Activated naive CD8-positive, alpha-beta T cell (primary cell): ENCODE data around the gene TSSK6.

Source experiments
- H3K27ac Mint-ChIP-seq: one replicate; pipeline ENCODE4 v1.8.0; 2021; ENCODE audit warnings: mixed read lengths
- H3K27me3 Mint-ChIP-seq: one replicate; pipeline ENCODE4 v1.8.0; 2021; ENCODE audit warnings: mixed read lengths
- H3K36me3 Mint-ChIP-seq: one replicate; pipeline ENCODE4 v1.8.0; 2021; ENCODE audit warnings: mixed read lengths
- H3K4me1 Mint-ChIP-seq: one replicate; pipeline ENCODE4 v1.8.0; 2021; ENCODE audit warnings: low read depth, mixed read lengths
- H3K4me3 Mint-ChIP-seq: one replicate; pipeline ENCODE4 v1.8.0; 2021; ENCODE audit warnings: mild to moderate bottlenecking, mixed read lengths
- H3K9me3 Mint-ChIP-seq: one replicate; pipeline ENCODE4 v1.8.0; 2021; ENCODE audit warnings: low read depth, mixed read lengths

TSSK6 gene

DNA sequence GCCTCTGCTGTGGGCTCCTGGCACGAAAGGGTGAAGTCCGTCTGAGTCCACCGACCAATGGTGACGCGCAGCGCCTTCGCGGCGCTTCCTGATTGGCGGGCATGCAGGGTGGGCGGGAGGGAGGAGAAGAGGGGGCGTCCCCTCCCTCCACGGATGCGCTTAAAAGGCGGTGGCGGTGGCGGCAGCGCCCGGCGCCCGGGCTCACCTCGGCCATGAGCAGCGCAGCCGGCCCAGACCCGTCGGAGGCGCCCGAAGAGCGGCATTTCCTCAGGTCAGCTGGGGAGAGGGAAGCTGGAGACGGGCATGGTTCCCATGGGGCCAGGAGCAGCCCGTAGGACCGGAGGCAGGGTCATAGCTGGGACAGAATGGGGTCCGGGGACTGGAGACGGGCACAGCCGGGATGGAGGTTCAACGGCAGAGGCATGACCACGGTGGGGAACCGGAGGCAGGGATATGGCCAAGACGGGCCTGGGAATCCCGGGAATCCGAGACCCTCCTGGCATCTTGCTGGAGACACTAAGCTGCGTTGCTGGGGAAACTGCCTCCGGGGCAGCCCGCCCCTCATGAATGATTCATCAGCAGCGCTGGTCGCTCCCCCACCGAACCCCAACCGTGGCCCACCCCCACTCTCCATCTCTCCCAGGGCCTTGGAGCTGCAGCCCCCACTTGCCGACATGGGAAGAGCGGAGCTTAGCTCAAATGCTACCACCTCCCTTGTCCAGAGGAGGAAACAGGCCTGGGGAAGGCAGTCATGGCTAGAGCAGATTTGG lies 13.6 kb upstream of the TSSK6 start, which contains the start of gene YJEFN3:
YJEFN3 (plus strand) TSS at position 191 of the 770 bp plus-strand sequence; CDS start at position 213, 22 bp downstream.
- Mint-ChIP-seq H3K4me1 (peaks cover 14% of the 10 kb centered on the region), H3K9me3 (no peaks in the 10 kb centered on the region), H3K36me3 (no peaks in the 10 kb centered on the region), H3K27ac (no peak within 1 kb of the TSS), H3K4me3 (no peak within 1 kb of the TSS), H3K27me3 (no peaks in the 10 kb centered on the region)

DNA sequence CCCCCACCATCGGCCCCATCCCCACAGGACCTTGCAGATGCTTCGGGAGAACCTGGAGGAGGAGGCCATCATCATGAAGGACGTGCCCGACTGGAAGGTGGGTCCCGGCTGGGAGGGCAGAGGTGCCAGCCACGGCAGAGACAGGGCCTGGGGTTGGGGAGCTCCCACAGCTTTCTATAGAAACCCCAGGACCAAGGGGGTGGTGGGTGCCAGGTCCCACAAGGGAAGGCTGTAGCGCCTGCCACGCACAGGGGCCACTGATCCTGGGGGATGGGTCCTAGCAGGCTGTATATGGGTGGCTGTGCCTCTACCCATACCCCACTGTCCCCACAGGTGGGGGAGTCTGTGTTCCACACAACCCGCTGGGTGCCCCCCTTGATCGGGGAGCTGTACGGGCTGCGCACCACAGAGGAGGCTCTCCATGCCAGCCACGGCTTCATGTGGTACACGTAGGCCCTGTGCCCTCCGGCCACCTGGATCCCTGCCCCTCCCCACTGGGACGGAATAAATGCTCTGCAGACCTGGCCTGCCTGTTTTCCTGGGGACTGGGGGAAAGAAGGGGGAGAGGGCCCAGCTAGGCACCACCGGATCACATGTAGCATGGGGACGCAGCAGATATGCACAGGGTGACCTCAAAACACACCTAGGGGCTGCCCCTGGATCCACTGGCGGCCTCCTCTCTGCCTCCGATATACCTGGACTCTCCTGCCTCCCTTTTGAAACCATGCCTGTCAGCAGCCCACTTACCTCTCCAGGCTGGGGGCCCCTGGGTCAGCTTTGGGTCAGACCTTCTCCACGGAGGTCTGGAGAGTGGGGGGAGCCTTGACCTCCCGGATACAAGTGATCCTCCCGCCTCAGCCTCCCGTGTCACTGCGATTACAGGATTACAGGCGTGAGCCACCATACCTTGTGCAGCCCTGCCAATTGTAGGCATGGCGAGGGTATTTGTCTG lies 12.6 kb upstream of the TSSK6 start:
- Mint-ChIP-seq H3K36me3 (no peaks in the 10 kb centered on the region), H3K9me3 (no peaks in the 10 kb centered on the region), H3K27me3 (no peaks in the 10 kb centered on the region), H3K27ac (no peak overlapping the region), H3K4me1 (peaks cover 13% of the 10 kb centered on the region), H3K4me3 (no peak overlapping the region)

DNA sequence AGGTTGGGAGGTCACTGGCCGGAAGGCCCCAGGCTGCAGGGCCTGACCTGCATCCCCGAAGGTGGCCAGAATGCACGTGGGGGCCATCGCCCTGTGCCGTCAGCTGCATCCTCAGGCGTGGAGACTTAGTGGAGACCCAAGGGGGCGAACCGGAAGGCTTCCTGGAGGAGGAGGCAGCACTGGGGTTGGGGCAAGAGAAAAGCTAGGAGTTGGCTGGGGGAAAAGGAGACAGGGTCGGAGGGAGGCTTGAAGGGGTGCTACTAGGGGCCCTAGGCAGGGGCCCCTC lies 12.0 kb upstream of the TSSK6 start:
- no peak overlapping the region for H3K27ac Mint-ChIP-seq

DNA sequence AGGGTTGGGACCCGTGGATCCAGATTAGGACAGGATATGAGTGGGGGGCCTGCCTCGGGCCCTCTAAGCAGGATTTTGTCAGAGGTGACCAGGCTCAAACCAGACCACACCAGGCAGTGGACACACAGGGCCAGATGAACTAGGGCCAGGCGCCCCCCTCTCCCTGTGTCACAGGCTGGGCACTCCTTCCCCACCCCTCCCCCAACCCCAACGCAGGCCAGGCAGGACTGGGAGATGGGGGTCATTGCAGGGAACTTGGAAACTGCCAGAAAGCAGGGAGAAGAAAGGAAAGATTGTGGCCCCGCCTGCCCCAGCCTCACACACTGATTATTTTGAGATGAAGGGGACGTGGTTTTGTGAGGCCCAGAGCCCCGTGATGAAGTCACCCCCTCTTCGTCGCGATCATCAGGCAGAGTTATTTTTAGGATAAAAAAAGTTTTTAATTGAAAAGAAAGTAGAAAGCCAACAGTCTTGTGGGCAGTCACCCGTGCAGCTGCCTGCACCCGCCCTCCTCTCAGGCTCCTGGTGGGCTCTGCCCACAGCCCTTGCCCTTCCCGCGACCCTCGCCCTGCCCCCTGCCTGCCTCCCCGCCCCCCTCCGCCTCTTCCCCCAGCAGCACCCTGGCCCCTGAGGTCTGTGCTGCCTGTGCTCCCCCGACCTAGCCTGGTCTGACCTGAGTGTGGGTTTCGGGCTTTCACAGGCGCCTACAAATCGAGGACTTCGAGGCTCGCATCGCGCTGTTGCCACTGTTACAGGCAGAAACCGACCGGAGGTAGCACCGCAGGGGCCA lies 11.4 kb upstream of the TSSK6 start:
- H3K4me1 Mint-ChIP-seq, result peaks cover 12% of the 10 kb centered on the region
- H3K4me3 Mint-ChIP-seq, result no peak overlapping the region
- H3K9me3 Mint-ChIP-seq, result no peaks in the 10 kb centered on the region
- no peak overlapping the region for H3K27ac Mint-ChIP-seq
- no peaks in the 10 kb centered on the region for H3K36me3 Mint-ChIP-seq
- H3K27me3 Mint-ChIP-seq, result no peaks in the 10 kb centered on the region

More for the DNA sequence above, 12.0 kb upstream of the TSSK6 start:
- Mint-ChIP-seq H3K4me1 (peaks cover 15% of the 10 kb centered on the region), H3K9me3 (no peaks in the 10 kb centered on the region), H3K27me3 (no peaks in the 10 kb centered on the region), H3K4me3 (no peak overlapping the region), H3K36me3 (no peaks in the 10 kb centered on the region)

DNA sequence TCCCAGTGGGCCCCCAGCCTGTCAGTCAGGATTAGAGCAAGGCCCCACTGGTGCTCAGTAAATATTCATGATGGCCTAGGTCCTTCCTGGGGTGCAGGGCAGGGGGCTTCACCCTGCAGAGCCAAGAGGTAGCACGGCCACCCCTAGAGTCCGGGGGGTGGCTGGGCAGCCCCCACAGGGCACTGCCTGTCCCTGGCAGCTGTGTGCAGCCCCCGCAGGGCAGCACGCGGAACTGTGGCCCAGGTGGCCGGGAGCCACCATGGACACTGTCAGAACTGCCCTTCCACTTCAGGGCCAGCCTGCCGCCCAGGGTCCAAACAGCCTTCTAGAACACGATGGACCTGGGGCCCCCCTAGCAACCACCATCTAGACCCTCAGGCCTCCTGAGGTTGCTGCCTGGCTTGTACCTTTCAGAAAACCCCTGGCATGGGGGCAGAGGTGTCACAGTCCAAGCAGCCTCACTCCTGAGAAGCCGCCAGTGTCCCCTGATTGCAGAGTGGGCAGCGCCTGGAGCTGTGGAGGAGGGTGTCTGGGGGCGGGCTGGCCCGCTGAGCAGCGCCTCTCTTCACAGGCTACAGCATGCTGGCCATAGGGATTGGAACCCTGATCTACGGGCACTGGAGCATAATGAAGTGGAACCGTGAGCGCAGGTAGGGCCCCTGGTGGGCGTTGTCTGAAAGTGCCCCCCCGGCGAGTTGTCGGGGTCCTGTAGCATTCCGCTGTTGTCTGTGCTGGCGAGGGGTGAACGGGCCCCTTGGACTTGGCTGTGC lies 10.4 kb upstream of the TSSK6 start:
- H3K9me3 Mint-ChIP-seq, result no peaks in the 10 kb centered on the region
- H3K4me1 Mint-ChIP-seq, result peaks cover 14% of the 10 kb centered on the region
- no peak overlapping the region for H3K4me3 Mint-ChIP-seq
- H3K27me3 Mint-ChIP-seq, result no peaks in the 10 kb centered on the region
- H3K27ac Mint-ChIP-seq, result no peak overlapping the region
- H3K36me3 Mint-ChIP-seq, result peaks cover under 1% of the 10 kb centered on the region

DNA sequence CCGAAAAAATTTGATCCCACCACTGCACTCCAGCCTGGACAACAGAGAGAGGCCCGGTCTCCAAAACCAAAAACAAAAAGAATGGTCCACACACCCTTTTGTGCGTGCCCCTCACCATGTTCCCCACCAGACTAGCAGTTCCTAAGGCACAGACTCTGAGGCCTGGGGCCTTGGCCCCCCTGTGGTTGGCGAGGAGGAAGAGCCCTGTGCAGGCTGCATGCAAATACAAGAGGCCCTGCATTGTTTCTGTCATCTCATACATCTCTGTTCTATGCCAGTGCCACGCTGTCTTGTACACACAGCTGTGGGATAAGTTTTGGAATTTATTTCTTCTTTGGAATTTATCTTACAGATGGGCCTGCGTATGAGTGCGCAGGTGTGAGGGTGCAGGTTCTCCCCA lies 8.7 kb upstream of the TSSK6 start:
- H3K36me3 Mint-ChIP-seq, result peaks cover 2% of the 10 kb centered on the region
- H3K4me1 Mint-ChIP-seq, result peaks cover 27% of the 10 kb centered on the region
- no peak overlapping the region for H3K27ac Mint-ChIP-seq
- H3K4me3 Mint-ChIP-seq, result no peak overlapping the region
- H3K9me3 Mint-ChIP-seq, result no peaks in the 10 kb centered on the region
- H3K27me3 Mint-ChIP-seq, result no peaks in the 10 kb centered on the region

DNA sequence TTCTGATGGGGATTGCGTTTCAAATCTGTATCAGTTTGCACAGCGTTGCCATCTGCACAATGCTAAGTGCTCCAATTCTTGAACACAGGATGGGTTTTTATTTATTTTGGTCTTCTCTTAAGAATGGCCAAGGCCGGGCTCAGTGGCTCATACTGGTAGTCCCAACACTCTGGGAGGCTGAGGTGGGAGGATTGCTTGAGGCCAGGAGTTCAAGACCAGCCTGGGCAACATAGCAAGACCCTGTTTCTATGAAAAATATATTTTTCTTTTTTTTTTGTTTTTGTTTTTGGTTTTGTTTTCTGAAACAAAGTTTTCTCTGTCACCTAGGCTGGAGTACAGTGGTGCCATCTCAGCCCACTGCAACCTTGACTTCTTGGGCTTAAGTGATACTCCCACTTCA lies 7.8 kb upstream of the TSSK6 start:
- Mint-ChIP-seq H3K9me3 (no peaks in the 10 kb centered on the region), H3K4me3 (no peak overlapping the region), H3K27ac (no peak overlapping the region), H3K4me1 (peaks cover 27% of the 10 kb centered on the region), H3K36me3 (peaks cover 2% of the 10 kb centered on the region), H3K27me3 (no peaks in the 10 kb centered on the region)

DNA sequence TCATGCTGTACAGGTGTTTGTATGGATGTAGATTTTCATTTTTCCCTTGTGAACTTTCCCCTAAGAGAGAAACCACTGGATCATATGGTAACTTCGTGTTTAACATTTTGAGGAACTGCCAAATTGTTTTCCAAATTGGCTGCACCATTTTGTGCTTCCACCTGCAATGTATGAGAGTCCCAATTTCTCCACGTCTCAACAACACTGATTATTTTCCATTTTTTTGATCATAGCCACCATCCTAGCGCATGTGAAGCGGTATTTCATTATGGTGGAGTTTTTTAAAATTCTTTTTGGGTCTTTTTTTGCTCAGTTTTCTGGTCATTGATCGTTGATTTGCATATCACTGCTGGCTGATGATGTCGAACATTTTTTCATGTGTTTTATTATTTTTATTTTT lies 5.6 kb upstream of the TSSK6 start:
- Mint-ChIP-seq H3K4me3 (no peak overlapping the region), H3K27ac (no peak overlapping the region), H3K27me3 (no peaks in the 10 kb centered on the region)

DNA sequence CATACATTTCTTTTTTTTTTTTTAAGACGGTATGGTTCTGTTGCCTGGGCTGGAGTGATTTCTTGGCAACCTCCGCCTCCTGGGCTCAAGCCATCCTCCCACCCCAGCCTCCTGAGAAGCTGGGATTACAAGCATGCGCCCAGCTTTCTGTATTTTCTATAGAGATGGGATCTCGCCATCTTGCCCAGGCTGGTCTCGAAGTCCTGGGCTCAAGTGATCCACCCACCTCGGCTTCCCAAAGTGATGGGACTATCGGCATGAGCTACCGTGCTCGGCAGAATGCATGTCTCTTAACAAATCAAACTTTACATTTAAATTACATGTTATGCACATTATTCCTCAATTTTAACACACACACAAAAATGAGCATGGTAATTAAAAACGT lies 1.9 kb upstream of the TSSK6 start:
- Mint-ChIP-seq H3K27me3 (no peaks in the 10 kb centered on the region), H3K36me3 (peaks cover 2% of the 10 kb centered on the region), H3K4me1 (peaks cover 33% of the 10 kb centered on the region), H3K27ac (peak overlapping the region; percentile 95), H3K4me3 (peak overlapping the region; percentile 93), H3K9me3 (no peaks in the 10 kb centered on the region)

More for the DNA sequence above, 5.6 kb upstream of the TSSK6 start:
- no peaks in the 10 kb centered on the region for H3K9me3 Mint-ChIP-seq
- H3K4me1 Mint-ChIP-seq, result peaks cover 41% of the 10 kb centered on the region
- peaks cover 2% of the 10 kb centered on the region for H3K36me3 Mint-ChIP-seq

DNA sequence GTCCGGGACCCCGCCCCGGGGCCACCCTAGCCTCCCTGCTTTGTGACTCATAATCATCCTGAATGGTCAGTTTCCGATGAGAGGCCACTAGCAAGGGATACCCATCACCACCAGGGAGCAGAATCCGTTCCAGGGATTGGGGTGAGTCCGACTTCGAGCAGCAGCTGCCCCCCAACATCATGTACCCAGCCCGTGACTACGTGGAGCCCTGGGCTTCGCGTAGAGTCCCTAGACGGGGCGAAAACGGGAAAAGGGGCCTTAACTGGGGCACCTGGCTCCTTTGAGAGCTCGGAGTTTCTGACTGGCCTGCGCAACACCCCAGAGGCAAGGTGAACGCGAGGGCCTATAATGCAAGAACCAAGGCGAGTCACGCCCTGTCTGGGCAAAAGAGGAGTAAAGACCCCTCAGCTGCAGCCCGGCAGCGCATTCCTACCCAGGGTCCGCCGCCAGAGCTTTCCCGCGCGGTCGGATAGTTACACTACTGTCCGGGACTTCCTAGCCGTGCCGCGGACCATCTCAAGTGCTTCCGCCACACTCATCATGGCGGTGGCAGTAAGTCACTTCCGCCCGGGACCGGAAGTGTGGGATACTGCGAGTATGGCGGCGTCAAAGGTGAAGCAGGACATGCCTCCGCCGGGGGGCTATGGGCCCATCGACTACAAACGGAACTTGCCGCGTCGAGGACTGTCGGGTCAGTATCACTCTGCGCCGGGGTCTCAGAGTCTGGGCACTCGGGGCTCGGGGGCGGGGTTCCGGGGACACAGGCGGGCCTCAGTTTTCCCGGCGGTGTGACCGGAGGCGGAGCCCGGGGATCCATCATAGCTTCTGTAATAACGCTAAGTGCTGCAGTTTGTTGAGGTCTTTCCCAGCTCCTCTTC lies 533 bp upstream of the TSSK6 start, which contains the start of gene NDUFA13:
NDUFA13 (plus strand) TSS at position 584 of the 878 bp plus-strand sequence; CDS start at position 598, 14 bp downstream.
- H3K4me1 Mint-ChIP-seq, result peaks cover 31% of the 10 kb centered on the region
- peaks cover 2% of the 10 kb centered on the region for H3K36me3 Mint-ChIP-seq
- H3K27ac Mint-ChIP-seq, result peak within 1 kb of the TSS; percentile 95
- no peaks in the 10 kb centered on the region for H3K27me3 Mint-ChIP-seq
- H3K9me3 Mint-ChIP-seq, result no peaks in the 10 kb centered on the region
- peak within 1 kb of the TSS; percentile 93 for H3K4me3 Mint-ChIP-seq

DNA sequence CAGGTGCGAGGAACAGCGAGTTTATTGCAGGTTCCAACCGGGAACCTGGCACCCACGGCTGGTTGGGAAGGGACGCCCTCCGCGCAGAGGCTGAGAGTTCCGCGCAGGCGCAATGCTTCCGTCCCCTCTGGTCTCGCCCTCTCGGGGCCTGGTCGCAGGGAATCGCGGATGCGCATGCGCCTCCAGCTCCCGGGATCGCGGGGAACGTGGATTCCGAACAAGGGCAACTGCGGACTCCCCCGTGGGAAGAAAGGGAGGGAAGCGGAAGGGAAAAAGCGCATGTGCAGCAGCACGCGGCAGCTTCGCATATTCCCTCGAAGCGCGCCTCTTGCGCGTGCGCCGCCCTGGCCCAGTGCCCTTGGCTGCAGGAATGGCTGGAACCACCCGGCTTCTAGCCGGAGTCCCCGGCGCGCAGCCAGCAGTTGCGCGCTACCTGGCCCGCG lies 1.1 kb downstream of the TSSK6 start:
- no peaks in the 10 kb centered on the region for H3K36me3 Mint-ChIP-seq
- H3K27me3 Mint-ChIP-seq, result no peaks in the 10 kb centered on the region
- H3K27ac Mint-ChIP-seq, result no peak overlapping the region
- H3K9me3 Mint-ChIP-seq, result no peaks in the 10 kb centered on the region
- peaks cover 19% of the 10 kb centered on the region for H3K4me1 Mint-ChIP-seq
- H3K4me3 Mint-ChIP-seq, result peak overlapping the region; percentile 51

DNA sequence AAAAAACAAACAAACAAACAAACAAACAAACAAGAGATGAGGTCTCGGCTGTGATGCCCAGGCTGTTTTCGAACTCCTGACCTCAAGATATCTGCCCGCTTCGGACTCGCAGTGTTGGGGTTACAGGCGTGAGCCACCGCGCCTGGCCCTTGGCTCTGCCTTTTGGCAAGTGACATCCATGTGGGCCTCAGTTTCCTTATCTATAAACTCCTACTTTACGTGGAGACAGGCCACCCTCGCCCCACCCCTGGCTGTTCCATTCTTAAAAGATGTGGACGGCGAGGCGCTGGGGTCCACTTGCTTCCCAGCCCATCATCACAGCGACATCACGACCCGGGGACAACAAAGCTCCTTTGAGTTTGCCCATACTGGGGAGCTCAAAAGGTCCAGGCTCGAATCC lies 1.7 kb downstream of the TSSK6 start:
- peak overlapping the region; percentile 43 for H3K4me3 Mint-ChIP-seq
- H3K36me3 Mint-ChIP-seq, result no peaks in the 10 kb centered on the region
- no peaks in the 10 kb centered on the region for H3K27me3 Mint-ChIP-seq
- no peaks in the 10 kb centered on the region for H3K9me3 Mint-ChIP-seq
- H3K4me1 Mint-ChIP-seq, result peaks cover 16% of the 10 kb centered on the region
- no peak overlapping the region for H3K27ac Mint-ChIP-seq

DNA sequence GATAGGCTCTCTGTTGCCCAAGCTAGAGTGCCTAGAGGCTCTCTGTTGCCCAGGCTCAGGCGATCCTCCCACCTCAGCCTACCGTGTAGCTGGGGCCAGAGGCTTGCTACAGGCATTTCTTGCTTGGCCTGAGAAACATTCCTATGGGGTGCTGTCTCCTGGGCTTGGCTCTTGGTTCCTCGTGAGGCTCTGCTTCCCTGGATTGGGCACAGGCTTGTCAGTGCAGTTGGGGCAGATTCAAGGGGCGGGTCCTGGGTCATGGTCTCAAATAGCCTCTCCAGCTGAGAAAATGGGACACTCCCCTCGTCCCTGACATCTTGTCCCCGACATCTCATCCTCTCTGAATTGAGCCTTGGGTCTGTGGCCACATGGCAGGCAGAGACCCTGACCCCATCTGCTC lies 4.9 kb downstream of the TSSK6 start:
- Mint-ChIP-seq H3K4me1 (peaks cover 2% of the 10 kb centered on the region), H3K4me3 (no peak overlapping the region), H3K27ac (no peak overlapping the region), H3K36me3 (no peaks in the 10 kb centered on the region), H3K27me3 (no peaks in the 10 kb centered on the region), H3K9me3 (no peaks in the 10 kb centered on the region)
